HG02884 (cell line): ENCODE data around the gene NXPE4.

Source experiments
- ATAC-seq: cut with Tn5 transposase; IDR thresholded peaks from one replicate; pipeline ENCODE4 v1.9.1; 2021; ENCODE audit warnings: mild to moderate bottlenecking, moderate library complexity; ENCODE audit not compliant: unreplicated experiment

NXPE4 gene

DNA sequence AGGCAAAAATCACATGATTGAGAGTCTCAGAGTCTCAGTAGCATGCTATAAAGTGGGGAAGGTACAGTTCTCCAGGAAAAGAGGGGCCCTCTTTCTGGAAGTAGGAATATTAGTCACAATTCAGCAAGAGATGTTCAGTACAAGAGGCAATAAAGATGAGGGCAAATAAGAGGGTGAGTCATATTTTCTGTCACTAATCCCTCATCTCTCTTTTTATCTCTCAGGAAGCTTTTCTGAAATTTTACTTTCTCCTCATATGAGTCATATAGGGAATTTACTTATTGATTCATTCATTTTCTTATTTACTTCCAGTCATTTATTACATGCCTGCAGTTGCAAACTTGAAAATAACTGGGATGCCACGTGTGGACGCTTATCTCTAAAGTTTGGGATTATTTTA, 32.5 kb downstream of the NXPE4 start:
- no peak for ATAC-seq

GRCh38 chr11:114562166-114562916, 33.2 kb downstream of the NXPE4 start:
- no peak for ATAC-seq

DNA sequence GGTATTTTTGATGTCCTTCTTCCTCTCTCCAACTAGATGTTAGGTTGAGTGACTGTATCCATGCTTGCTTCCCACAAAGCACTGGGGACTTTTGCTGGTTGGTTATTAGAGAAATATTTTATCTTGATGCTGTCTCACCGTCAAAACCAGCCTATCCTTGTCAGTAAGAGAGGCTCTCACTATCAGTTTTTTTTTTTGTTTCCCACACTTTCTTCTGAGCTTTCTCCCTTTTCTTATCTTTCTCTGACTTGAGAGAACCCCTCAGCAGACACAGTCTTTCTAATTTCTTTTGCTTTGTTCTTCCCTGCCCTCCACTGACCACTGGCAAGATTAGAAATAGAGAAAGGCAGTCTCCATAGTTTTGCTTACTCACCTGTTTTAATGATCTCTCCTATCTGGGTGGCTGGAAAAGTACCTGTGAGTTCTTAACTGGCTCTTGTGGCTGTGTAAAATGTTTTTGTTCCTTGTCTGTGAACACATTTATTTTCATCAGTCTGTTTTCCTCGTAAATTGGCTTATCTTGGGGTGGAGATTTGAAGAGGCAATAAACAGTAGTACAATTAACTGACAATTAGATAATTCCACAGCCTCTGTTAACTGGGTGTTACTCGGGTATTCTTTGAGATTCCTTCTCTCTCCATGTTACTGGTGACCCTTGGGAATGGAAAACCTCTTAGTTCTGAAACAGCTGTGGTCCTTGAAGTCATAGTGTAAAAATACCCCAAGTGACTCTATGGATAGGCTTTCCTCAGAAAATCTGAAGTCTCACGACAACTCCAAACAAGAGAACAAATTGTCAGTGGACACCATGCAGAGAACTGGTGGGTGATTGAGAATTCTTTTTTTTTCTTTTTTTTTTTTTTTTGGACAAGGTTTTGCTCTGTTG, 35.9 kb downstream of the NXPE4 start, which contains the start of gene NXPE1:
Gene NXPE1 (minus strand): TSS at position 457 of the 886 bp plus-strand sequence. CDS start 8,680 bp downstream, outside the sequence.
- no peak for ATAC-seq

- no peak for ATAC-seq
Observed at GRCh38 chr11:114556135-114556534, 39.5 kb downstream of the NXPE4 start.

DNA sequence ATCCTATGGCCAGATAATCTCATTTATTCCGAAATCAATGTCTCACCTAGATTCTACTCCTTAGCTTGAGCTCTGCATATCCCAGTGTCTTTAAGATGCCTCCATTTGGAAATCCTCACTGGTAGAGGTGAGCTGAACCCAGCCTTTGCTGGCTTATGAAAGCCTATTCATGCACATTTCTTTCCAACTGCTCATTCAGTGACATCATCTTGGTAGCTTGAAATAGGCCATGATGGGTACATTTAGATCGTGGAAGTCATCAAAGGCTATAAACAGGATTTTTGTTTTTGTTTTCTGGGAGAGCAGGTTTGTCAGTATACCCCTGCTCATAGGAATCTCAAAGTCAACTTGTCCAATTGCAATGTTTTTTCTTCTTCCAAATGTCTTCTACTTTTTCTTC, 41.9 kb downstream of the NXPE4 start:
- ATAC-seq = no peak

DNA sequence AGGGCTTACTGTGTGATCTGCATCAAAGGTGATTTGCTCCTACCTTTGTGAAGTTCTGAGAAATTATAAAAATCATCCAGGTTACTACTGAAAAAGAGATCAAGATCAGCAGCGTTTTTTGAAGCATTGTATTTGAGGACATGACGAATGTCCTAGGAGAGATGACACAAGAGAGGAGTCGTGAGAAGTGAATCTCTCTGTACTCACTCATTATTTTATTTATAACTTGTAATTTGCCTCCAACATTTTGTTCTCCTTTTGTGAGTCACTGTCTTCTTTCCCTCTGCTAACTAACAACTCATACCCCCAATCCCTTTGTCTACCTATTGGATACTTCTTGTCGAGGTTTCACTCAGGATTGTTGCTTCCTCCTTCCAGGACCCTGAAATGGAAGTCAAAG, 44.5 kb downstream of the NXPE4 start:
- ATAC-seq = no peak

GRCh38 chr11:114525682-114526081, 69.9 kb downstream of the NXPE4 start:
- ATAC-seq = no peak

DNA sequence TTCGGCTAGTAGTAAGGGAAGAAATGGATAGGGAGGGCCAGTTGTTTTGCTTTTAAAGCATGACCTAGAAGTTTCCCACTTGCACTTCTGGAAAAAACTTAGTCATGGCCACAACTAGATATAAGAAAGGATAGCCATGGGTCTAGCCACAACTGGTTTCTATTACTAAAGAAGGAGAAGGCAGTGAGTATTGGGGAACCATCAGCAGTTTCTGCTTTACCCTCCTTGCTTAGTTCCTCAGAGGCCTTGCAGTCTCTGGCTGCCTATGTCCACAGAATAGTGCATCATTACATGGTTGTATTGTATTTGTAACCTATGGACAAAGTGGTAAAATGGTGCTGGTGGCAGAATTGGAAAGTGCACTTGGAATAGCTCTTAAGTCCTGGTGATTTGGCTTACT, 71.5 kb downstream of the NXPE4 start:
- ATAC-seq = no peak

- no peak for ATAC-seq
Observed at GRCh38 chr11:114522818-114523217, 72.8 kb downstream of the NXPE4 start.
